Measurements from ENCODE around the gene EHD4.

The EHD4 gene

GRCh38 chr15:41927536-41927935 lies 44.8 kb downstream of the EHD4 start:
- H3K36me3 ChIP-seq (replicated peaks; ENCODE audit: insufficient read depth, low read length), result no peaks in the 10 kb centered on the region
- H2AFZ ChIP-seq (ENCODE audit: low read length), result no peak overlapping the region
- no peaks in the 10 kb centered on the region for H3K4me1 ChIP-seq (ENCODE audit: low read length)
- H3K9ac ChIP-seq (ENCODE audit: low read length), result no peak overlapping the region
- no peaks in the 10 kb centered on the region for H3K9me2 ChIP-seq (replicated peaks; ENCODE audit: insufficient read depth, low read length)
- no peak overlapping the region for H3K4me3 ChIP-seq (ENCODE audit: low read length)
- H3K79me2 ChIP-seq (ENCODE audit: low read length), result no peaks in the 10 kb centered on the region
- H4K20me1 ChIP-seq (ENCODE audit: insufficient read depth, low read length), result no peaks in the 10 kb centered on the region
- H3F3A ChIP-seq (ENCODE audit: insufficient read depth, low read length), result no peaks in the 10 kb centered on the region
- no peak for TF ChIP-seq EZH2phosphoT487 (IDR thresholded peaks at IDR 0.05; ENCODE audit: low read length)
- no peaks in the 10 kb centered on the region for H3K9me3 ChIP-seq (replicated peaks; ENCODE audit: insufficient read depth, low read length)
- H3K27ac ChIP-seq (ENCODE audit: low read length), result no peak overlapping the region
- no peak overlapping the region for H3K4me2 ChIP-seq (ENCODE audit: low read depth, low read length)
- no peaks in the 10 kb centered on the region for H3K27me3 ChIP-seq (replicated peaks; ENCODE audit: insufficient read depth, low read length)
- no peak for DNase-seq

GRCh38 chr15:41926185-41927056 lies 45.9 kb downstream of the EHD4 start:
- no peaks in the 10 kb centered on the region for H3K4me1 ChIP-seq (ENCODE audit: low read length)
- no peaks in the 10 kb centered on the region for H3K79me2 ChIP-seq (ENCODE audit: low read length)
- no peaks in the 10 kb centered on the region for H3K27me3 ChIP-seq (replicated peaks; ENCODE audit: insufficient read depth, low read length)
- no peaks in the 10 kb centered on the region for H3K9me2 ChIP-seq (replicated peaks; ENCODE audit: insufficient read depth, low read length)
- H2AFZ ChIP-seq (ENCODE audit: low read length), result no peak overlapping the region
- no peaks in the 10 kb centered on the region for H3F3A ChIP-seq (ENCODE audit: insufficient read depth, low read length)
- H3K4me2 ChIP-seq (ENCODE audit: low read depth, low read length), result no peak overlapping the region
- no peaks in the 10 kb centered on the region for H3K9me3 ChIP-seq (replicated peaks; ENCODE audit: insufficient read depth, low read length)
- no peak overlapping the region for H3K27ac ChIP-seq (ENCODE audit: low read length)
- H4K20me1 ChIP-seq (ENCODE audit: insufficient read depth, low read length), result no peaks in the 10 kb centered on the region
- no peaks in the 10 kb centered on the region for H3K36me3 ChIP-seq (replicated peaks; ENCODE audit: insufficient read depth, low read length)
- no peak overlapping the region for H3K4me3 ChIP-seq (ENCODE audit: low read length)
- TF ChIP-seq CTCF (IDR thresholded peaks at IDR 0.05; ENCODE audit: low read length) (no peak), EZH2phosphoT487 (IDR thresholded peaks at IDR 0.05; ENCODE audit: low read length) (no peak), EZH2 (optimal IDR thresholded peaks at IDR 0.05; ENCODE audit: low read depth, low read length) (no peak)
- no peak overlapping the region for H3K9ac ChIP-seq (ENCODE audit: low read length)
- no peak for DNase-seq

DNA sequence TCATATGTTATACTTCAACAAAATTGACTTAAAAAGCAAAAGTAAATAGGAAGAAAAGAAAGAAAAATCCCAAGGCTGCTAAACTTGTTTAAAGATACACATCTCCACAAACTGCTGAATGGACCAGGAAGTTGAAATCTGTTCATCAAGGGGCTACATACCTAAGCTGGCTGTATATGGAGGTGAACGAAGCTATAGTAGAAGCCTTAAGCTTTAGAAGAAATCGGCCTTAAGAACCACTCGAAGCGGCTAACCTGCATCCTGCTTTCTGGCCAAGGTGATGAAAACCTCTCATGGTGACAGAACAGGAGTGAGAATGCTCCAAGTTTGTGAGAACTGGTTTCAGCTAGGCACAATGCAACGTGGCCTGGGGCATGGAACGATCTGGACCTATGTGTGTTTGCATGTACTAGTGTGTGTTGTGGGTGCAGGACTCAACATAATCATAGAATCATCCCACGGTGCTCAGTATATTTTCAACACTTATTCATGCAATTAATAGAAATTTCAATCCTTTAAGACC lies 47.2 kb downstream of the EHD4 start:
- Histone ChIP-seq H3K27me3 (replicated peaks; ENCODE audit: insufficient read depth, low read length) (no peaks in the 10 kb centered on the region), H3K4me2 (ENCODE audit: low read depth, low read length) (no peak overlapping the region), H3K4me3 (ENCODE audit: low read length) (no peak overlapping the region), H3K9ac (ENCODE audit: low read length) (no peak overlapping the region), H3F3A (ENCODE audit: insufficient read depth, low read length) (no peaks in the 10 kb centered on the region), H3K9me2 (replicated peaks; ENCODE audit: insufficient read depth, low read length) (no peaks in the 10 kb centered on the region), H3K79me2 (ENCODE audit: low read length) (no peaks in the 10 kb centered on the region), H2AFZ (ENCODE audit: low read length) (no peak overlapping the region), H4K20me1 (ENCODE audit: insufficient read depth, low read length) (no peaks in the 10 kb centered on the region), H3K4me1 (ENCODE audit: low read length) (no peaks in the 10 kb centered on the region), H3K9me3 (replicated peaks; ENCODE audit: insufficient read depth, low read length) (no peaks in the 10 kb centered on the region), H3K27ac (ENCODE audit: low read length) (no peak overlapping the region), H3K36me3 (replicated peaks; ENCODE audit: insufficient read depth, low read length) (no peaks in the 10 kb centered on the region)
- no peak for DNase-seq
- TF ChIP-seq EZH2 (optimal IDR thresholded peaks at IDR 0.05; ENCODE audit: low read depth, low read length), result no peak
- no peak for TF ChIP-seq CTCF (IDR thresholded peaks at IDR 0.05; ENCODE audit: low read length)
- no peak for TF ChIP-seq EZH2phosphoT487 (IDR thresholded peaks at IDR 0.05; ENCODE audit: low read length)

Data from MM.1S (cell line).